ENCODE data around the gene HVCN1.
"Not testable (repeated sequence)": the region's sequence is repeated elsewhere in the genome, so short reads cannot be mapped to it uniquely, and the experiment has no call there.

GRCh38 chr12:110602085-110602814 lies 86.7 kb downstream of the HVCN1 start:
- not testable (repeated sequence) for TF ChIP-seq EZH2 (IDR thresholded peaks at IDR 0.05); POLR2AphosphoS5 (IDR thresholded peaks at IDR 0.05; ENCODE audit: borderline replicate concordance, low read depth, low read length); FOXP2 (optimal IDR thresholded peaks at IDR 0.05; ENCODE audit: control extremely low read depth, extremely low read length, insufficient read depth)
